HuH-7 (cell line): ENCODE results near the gene REEP1.
"Not testable (repeated sequence)": the region's sequence is repeated elsewhere in the genome, so short reads cannot be mapped to it uniquely, and the experiment has no call there.

ENCODE experiments used
- DNase-seq: peaks from one replicate; pipeline ENCODE4 v3.0.0; 2011; ENCODE audit warnings: low spot score

Gene REEP1

DNA sequence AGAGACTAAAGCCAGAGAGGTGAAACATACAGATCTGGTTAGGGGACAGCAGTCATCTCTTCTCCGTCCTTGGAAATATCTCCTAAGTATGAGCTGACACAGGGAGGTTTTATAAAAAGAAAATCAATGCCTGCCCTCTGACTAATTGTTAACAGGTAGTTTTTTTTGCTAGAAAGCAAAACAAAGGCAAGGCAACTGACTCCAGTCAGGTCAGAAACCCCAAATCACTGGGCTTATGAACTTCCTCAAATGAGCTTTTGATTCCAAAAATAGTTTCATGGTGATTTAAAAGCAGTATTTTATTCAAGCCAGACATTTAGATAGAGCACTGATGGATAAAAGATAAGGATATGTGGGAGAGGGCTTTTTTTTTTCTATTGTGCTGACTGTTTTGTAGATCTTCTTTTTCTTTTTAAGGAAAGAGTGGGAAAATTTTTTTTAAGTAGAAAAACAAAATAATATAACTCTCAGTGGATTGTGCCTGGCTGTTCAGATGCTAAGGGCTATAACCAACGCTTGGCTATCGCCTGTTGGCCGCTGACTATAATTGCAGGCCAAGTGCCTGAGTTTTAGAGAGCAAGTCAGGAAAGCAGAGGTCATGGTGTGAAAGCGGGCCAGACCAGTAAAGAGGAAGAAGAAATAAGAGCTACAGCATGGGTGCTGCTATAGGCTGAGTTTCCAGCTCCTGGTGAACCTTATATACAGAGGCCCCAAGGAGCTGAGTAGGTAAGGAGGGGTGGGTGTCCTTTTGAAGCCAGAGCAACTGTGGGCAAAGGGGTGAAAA is 93.3 kb downstream of the REEP1 start:
- DNase-seq: no peak

DNA sequence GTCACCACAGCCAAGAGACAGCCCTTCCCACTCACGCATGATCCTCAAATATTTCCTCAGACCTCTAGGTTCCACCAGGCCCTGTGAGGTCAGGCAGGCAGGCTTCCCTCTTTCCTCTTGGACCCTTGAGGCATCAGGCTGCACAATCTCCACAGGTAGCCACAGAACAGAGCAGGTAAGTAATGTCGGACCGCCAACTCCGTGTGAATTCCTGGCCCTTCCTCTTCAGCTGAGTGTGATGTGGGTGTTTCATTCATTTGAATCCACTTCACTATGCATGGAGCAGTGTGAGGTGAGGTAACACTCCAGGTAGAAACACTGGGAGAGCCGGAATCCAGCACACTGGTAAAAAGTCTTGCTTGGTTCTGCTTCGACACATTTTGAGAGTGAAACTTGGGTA is 94.2 kb downstream of the REEP1 start:
- no peak for DNase-seq

GRCh38 chr2:86241611-86242010 is 95.8 kb downstream of the REEP1 start:
- no peak for DNase-seq

DNA sequence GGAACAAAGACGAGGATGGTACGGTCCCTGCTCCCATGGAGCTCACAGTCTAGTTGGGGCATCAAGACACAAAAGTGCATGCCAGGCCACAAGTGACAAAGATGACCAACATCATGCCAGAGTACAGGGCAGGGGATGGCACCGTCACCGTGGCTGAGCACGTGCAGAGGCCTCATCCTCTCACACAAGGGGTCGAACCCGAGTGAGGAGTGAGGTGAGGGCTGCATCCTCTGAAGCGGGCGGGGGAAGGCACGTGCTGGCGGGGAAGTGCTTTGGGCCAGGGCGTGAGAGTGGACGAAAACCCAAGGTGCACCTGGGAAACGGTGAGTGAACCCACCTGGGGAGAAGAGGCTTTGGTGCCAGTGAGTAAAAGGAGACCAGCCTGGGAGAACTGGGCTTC is 97.2 kb downstream of the REEP1 start:
- DNase-seq: no peak

GRCh38 chr2:86239745-86240144 is 97.7 kb downstream of the REEP1 start:
- no peak for DNase-seq

GRCh38 chr2:86239326-86239725 is 98.1 kb downstream of the REEP1 start:
- DNase-seq: no peak

- no peak for DNase-seq
These were observed 99.1 kb downstream of the REEP1 start for GRCh38 chr2:86238354-86238753.

DNA sequence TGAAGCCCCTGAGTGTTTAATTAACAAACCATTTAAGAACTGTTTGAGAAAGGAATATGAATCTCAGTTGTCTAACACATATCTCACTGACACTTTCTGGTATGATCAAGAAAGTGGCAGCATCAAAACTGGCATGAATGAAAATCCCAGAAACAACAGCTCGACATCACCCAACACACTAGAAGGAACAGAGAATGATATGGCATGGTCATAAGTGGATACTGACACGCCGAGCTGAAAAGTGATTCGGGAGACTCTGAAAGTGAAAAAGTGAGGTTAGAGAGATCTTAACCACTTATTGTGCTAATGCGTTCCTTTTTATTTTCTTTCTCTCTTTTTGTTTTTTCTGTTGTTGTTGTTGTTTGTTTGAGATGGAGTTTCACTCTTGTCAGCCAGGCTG is 100.3 kb downstream of the REEP1 start:
- no peak for DNase-seq

DNA sequence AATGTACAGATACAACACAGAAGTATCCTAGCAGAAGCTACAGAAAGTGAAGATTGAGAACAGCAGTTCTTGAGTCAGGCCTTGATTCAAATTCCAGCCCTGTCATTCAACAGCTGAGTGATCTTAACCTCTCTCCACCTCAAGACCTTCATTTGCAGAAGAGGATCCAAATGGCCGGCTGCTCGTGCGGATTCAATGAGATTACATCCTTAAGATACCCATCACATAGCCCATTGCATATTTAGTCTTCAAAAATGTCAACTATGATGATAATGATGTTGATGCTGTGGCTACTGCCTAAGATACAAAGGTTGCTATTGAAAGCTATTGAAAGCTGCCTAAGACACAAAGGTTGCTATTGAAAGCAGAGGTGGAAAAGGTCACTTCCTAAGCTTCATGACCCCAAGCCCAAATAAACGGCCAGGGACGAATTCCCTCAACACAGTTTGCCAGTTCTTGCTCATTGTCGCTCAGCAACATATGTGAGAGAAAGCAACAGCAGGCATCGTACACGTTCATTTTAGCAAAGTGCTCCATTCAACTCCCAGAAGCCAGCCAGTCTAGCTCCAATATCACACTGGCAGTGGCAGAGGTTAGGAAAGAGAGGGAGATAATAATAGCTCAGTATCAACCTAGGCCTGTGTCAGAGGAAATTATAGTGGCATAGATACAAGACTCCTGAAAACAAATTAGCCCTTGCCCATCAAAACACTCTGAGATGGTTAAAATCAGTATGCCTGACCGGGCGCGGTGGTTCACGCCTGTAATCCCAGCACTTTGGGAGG is 102.0 kb downstream of the REEP1 start:
- DNase-seq: no peak

DNA sequence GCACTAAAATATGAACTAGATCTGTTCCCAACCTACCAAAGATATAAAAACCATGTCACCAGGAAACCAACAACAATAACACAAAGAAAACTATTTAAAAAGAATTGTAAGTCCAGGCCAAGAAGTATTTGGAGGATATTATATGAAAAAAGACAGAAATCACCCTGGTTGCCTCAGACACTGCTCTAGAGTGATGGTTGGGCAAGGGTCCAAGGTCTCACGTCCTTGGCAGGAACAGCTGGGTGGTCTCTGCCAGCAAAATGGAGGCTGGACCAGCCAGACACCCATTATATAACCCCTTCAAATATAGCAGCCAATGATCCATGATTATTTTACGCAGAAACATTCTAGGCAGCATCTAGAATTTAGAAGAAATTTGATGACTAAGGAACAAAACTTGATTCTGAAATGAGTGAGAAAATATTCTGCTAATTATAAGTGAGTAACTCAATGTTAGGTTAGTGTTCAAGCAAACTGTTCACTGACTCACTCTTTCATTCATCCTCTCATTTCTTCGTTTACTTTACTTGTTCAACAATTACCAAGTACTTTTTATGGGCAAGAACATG is 102.8 kb downstream of the REEP1 start:
- DNase-seq: no peak

DNA sequence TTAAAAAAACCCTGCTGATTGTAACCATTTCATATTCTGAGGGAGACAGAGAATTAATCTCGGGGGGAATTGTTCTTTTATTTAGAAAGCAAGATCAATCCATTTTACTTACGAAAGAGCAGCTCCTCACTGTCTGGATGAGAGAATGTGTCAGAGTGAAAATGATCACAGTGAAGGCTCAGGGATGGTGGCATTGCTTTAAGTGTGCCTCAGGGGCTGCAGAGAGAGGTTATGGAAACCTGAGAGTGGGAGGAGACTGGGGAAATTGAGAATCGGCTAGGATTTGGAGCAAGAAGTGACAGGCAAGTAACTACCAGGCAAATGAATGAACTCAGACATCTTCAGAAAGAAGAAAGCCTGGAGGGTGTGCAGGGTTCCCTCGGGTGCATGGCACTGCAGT is 104.0 kb downstream of the REEP1 start:
- DNase-seq: no peak

- no peak for DNase-seq
These were observed 104.5 kb downstream of the REEP1 start for GRCh38 chr2:86232910-86233309.

DNA sequence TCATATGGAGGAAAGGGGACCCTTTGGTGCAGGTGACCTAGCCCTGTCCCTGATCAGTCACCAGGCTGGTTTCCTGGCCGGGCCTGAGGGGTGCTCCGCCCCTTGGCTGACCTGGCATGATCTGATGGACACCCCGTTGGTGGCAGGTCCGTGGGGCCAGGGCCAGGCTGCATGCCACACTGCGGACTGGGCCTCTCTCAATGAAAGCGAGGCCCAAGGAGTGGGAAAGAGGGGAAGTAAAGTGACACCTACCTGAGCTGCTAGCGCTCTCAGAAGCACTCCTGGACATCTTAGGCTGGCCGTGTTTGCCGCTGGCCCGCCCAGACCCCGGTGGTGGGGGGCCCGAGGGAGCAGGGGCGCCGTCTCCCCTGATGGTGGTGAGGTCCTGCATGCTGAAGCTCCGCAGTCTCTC is 105.0 kb downstream of the REEP1 start:
- DNase-seq: no peak

DNA sequence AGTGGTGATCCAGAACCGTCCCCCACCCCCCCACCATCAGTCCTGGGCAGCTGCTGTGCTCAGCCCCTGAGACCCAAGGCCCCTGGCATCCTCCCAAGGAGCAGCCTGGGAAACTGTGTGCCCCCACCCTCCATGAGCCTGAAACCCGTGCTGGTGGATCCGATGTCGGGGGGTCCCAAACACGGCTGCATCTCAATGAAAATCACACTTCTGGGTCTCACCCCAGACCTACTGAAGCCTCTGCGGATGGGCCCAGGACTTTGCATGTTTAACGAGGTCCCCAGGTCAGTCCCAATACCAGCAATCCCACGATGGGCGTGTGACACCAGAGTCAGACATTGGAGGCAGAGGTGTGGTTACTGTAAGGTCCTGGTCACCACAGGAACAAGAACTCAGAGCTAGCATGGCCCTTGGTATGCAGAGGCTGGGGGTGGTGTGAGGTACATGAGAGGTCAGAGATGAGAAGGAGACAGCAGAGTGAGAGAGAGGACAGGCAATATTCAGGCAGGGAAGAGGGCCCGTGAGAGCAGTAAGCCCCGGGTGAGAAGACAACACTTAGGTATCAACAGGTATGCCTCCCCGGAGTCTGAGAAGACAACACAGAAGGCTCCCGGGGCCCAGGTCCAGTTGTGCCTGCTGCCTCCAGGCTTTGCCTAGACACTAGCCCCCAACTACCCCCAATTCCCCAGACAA is 105.6 kb downstream of the REEP1 start:
- DNase-seq: no peak

DNA sequence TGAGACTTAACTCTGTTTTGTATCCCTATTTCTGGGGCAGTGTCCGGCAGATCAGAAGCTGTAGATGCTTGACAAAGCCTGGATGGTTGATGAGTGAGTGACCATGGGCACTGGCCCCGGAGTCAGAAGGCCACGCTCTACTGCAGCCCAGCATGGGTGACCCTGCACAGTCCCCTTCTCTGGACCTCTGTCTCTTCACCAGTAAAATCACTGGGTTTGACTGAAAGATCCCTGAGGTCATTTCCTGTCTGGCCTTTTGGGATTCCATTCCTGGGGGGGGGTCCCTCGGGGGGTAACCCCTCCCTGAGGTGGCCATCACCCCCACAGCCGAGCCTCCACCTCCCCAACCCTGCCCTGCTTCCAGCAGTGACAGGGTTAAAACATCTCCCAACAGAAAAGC is 106.5 kb downstream of the REEP1 start:
- no peak for DNase-seq

DNA sequence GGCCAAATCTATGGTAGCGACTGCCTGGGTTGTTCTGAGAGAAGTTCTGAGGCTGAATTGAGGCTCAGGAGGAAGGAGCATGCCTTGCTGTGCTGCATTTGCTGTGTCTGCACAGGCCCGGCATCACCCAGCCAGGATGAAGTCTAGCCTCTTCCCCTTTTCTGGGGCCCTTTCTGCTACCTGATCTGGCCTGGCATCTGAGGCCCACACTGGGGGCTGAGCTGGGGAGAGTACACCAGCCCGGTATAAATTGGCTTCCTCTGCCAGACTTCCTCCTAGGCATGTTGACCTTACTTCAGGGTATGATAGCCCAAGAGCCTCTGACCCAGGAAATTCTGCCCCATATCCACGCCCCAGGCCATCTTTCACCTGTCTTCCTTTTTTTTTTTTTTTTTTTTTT is 108.2 kb downstream of the REEP1 start:
- no peak for DNase-seq

DNA sequence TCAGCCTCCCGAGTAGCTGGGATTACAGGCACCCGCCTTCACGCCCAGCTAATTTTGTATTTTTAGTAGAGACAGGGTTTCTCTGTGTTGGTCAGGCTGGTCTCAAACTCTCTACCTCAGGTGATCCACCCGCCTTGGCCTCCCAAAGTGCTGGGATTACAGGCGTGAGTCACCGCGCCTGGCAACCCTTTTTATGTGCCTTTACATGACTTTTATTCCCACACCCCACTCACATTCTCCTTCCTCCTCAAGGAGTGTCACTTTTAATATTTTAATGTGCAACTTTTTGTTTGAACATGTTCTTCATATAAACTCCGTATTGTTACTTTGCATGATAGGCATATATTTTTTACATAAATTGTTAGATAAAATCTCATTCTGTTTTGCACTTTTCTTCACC is 108.9 kb downstream of the REEP1 start:
- DNase-seq: not testable (repeated sequence)

- DNase-seq: no peak
These were observed 109.7 kb downstream of the REEP1 start for GRCh38 chr2:86227685-86228084.

- DNase-seq: no peak
These were observed 110.5 kb downstream of the REEP1 start for GRCh38 chr2:86226636-86227520.

DNA sequence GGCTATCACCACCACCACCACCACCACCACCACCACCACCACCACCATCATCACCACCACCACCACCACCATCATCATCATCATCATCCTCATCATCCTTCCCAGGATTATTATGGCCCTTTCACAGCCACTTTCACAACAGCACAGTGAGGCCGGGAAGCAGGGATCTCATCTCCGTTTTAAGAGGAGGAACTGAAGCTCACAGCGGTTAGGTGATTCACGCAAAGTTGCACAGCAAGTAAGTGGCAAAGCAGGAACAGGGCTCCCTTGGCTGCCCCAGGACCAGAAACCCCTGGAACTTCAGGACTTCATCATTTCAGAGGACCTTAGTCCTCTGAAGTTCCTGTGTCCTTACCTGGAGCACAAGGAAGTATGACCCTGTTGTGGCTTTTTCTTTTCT is 111.4 kb downstream of the REEP1 start:
- DNase-seq: no peak

- DNase-seq: no peak
These were observed 111.8 kb downstream of the REEP1 start for GRCh38 chr2:86225581-86225980.
